Smooth muscle cell (in vitro differentiated cells): ENCODE data around the gene GATAD1. TPM values are rescaled to one million over a fixed set of nuclear protein-coding genes. Genes with fewer than 3 reads are reported as not detected.
"Not testable (repeated sequence)": the region's sequence is repeated elsewhere in the genome, so short reads cannot be mapped to it uniquely, and the experiment has no call there.

Experiments used
- DNase-seq: peaks from one replicate; lab custom pipeline; 2025; ENCODE audit not compliant: unreplicated experiment; lab: John Stamatoyannopoulos, UW
- H2AFZ ChIP-seq: fragments of 200-600 bp; sonication (generic); 2 replicates; pipeline ENCODE4 v1.6.0; 2016; ENCODE audit warnings: antibody characterized with exemption, low read depth, mild to moderate bottlenecking
- H3F3A ChIP-seq: fragments of 200-600 bp; sonication (generic); 2 replicates; pipeline ENCODE4 v1.6.0; 2017; ENCODE audit warnings: antibody characterized with exemption, low read depth
- H3K27ac ChIP-seq: fragments of 200-600 bp; sonication (generic); 2 replicates; pipeline ENCODE4 v1.5.1; 2016; ENCODE audit warnings: low read depth, mild to moderate bottlenecking
- H3K27me3 ChIP-seq: fragments of 200-600 bp; sonication (generic); 2 replicates; pipeline ENCODE4 v1.6.1; 2016; ENCODE audit warnings: low read depth, mild to moderate bottlenecking
- H3K36me3 ChIP-seq: fragments of 200-600 bp; sonication (generic); 2 replicates; pipeline ENCODE4 v1.5.1; 2016; ENCODE audit warnings: low read depth
- H3K4me1 ChIP-seq: fragments of 200-600 bp; sonication (generic); 2 replicates; pipeline ENCODE4 v1.5.1; 2016; ENCODE audit warnings: low read depth
- H3K4me2 ChIP-seq: fragments of 200-600 bp; sonication (generic); 2 replicates; pipeline ENCODE4 v1.6.0; 2016; ENCODE audit warnings: mild to moderate bottlenecking
- H3K4me3 ChIP-seq: fragments of 200-600 bp; sonication (generic); 2 replicates; pipeline ENCODE4 v1.5.1; 2016; ENCODE audit warnings: mild to moderate bottlenecking
- H3K79me2 ChIP-seq: fragments of 200-600 bp; sonication (generic); 2 replicates; pipeline ENCODE4 v1.6.0; 2016; ENCODE audit warnings: low read depth, mild to moderate bottlenecking
- H3K9ac ChIP-seq: fragments of 200-600 bp; sonication (generic); 2 replicates; pipeline ENCODE4 v1.6.0; 2016; ENCODE audit warnings: low read depth
- H3K9me3 ChIP-seq: fragments of 200-600 bp; sonication (generic); replicated peaks from 2 replicates; pipeline ENCODE4 v1.5.1; 2016; ENCODE audit warnings: low read depth
- H4K20me1 ChIP-seq: fragments of 200-600 bp; sonication (generic); 2 replicates; pipeline ENCODE4 v1.6.0; 2016; ENCODE audit warnings: low read depth
- WGBS: methylation state at CpG from one replicate; pipeline ENCODE4 v1.1.7; 2016; ENCODE audit warnings: low lambda C conversion rate; 5-methylcytosine and 5-hydroxymethylcytosine counted together
- polyA plus RNA-seq: library from polyadenylated mRNA; unstranded; fragments of >200 nt; fragmentation: Nextera tagmentation; extraction: Ambion mirVana; gene quantifications from 2 replicates; pipeline ENCODE4 v1.2.1, GENCODE V29; 2016
- total RNA-seq: library from RNA; depleted of rRNA; stranded (reverse); fragments of >200 nt; gene quantifications from 2 replicates; pipeline ENCODE4 v1.2.3, GENCODE V29; 2014
- TF ChIP-seq, protein P1 (sequence below): fragments of 200-600 bp; sonication (generic); IDR thresholded peaks from 2 replicates; pipeline ENCODE4 v1.5.1; 2017; ENCODE audit warnings: borderline replicate concordance, mild to moderate bottlenecking, antibody characterized with exemption; ENCODE audit not compliant: insufficient read depth, poor library complexity, severe bottlenecking

Gene GATAD1
- total and polyA plus RNA-seq, 2 experiments from 2014 or later = 20.7 to 21.8 TPM

DNA sequence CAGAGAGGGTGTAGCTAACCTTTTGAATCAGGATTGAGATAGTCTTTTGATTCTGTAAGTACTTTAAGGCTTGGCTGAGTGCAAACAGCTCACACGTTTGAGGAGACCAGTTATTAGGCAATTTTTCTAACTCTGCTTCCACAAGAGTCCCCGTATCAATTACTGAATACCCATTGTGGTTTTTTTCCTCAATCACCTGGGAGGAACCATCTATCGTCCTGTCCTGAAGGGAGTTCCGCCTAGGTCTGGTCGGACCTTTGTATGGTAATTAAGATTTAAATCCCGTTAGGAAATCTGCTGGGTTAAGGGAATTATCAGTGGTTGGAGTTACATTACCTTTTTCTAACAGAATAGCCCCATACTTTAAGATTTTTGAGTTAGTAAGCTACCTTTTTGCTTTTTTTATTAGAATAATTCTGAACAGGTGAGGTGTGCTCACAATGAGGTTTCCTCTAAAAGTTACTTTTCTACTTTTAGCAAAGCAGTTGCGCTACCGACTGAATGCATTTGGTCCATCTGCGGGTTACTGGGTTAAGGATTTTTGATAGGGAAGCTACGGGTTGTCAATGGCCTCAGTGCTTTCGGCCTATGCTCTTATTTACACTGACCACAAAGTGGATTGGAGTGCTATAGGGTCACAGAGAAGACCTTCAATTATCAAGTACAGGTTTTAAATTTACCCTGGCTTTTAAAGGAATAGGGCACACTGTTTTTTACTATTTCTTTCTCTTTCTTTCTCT lies 28.7 kb downstream of the GATAD1 start:
- not testable (repeated sequence) for H3K4me2 ChIP-seq, H4K20me1 ChIP-seq, DNase-seq, H3K4me1 ChIP-seq, H3K9ac ChIP-seq, H3K27me3 ChIP-seq, H3K9me3 ChIP-seq, H3K4me3 ChIP-seq, H3F3A ChIP-seq, H2AFZ ChIP-seq, H3K36me3 ChIP-seq, H3K27ac ChIP-seq, H3K79me2 ChIP-seq
- 87% methylated on average over 11 of the region's 11 CpGs for WGBS

DNA sequence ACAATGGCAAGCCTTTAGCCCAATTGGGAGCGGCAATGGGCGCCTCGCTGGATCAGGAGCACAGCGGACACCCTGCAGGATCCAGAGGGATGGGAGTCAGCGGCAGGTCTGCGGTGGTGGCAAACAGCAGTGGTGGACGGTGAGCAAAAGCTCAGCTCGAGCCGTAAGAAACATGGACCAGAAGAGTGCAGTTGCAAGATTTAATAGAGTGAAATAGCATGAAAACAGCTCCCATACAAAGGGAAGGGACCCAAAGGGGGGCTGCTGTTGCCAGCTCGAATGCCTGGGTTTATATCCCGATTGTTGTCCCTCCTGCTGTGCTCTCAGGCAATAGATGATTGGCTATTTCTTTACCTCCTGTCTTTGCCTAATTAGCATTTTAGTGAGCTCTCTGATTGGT lies 30.4 kb downstream of the GATAD1 start, which contains the start of gene ERVW-1:
ERVW-1 (minus strand) TSS at position 266 of the 400 bp plus-strand sequence. CDS start 7,565 bp downstream, outside the sequence.
- not testable (repeated sequence) for H3K79me2 ChIP-seq, H3K9ac ChIP-seq, H3K36me3 ChIP-seq, H3K27ac ChIP-seq, H3K27me3 ChIP-seq, DNase-seq, H2AFZ ChIP-seq, H3K4me2 ChIP-seq, H3K4me3 ChIP-seq, H3K9me3 ChIP-seq, H4K20me1 ChIP-seq, H3F3A ChIP-seq, H3K4me1 ChIP-seq
- WGBS = 92% methylated on average over 11 of the region's 11 CpGs

DNA sequence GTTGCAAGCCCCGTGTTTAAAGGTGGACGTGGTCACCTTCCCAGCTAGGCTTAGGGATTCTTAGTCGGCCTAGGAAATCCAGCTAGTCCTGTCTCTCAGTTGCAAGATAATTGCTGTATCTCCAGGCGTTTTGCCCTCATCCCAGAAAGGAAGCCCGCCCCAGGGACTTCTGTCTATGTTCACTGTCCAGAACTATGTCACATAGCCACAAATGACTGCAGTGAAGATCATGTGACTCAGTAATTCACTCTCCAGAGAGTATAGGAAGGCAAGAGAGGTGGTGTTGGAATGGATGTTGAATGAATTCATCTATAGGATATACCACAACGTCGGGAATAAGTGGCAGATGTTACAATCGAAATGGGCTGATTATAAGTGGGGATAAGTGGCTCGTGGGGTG lies 30.8 kb downstream of the GATAD1 start:
- TF ChIP-seq, protein P1, sequence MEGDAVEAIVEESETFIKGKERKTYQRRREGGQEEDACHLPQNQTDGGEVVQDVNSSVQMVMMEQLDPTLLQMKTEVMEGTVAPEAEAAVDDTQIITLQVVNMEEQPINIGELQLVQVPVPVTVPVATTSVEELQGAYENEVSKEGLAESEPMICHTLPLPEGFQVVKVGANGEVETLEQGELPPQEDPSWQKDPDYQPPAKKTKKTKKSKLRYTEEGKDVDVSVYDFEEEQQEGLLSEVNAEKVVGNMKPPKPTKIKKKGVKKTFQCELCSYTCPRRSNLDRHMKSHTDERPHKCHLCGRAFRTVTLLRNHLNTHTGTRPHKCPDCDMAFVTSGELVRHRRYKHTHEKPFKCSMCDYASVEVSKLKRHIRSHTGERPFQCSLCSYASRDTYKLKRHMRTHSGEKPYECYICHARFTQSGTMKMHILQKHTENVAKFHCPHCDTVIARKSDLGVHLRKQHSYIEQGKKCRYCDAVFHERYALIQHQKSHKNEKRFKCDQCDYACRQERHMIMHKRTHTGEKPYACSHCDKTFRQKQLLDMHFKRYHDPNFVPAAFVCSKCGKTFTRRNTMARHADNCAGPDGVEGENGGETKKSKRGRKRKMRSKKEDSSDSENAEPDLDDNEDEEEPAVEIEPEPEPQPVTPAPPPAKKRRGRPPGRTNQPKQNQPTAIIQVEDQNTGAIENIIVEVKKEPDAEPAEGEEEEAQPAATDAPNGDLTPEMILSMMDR = no peak
- WGBS = 82% methylated on average over 9 of the region's 9 CpGs

DNA sequence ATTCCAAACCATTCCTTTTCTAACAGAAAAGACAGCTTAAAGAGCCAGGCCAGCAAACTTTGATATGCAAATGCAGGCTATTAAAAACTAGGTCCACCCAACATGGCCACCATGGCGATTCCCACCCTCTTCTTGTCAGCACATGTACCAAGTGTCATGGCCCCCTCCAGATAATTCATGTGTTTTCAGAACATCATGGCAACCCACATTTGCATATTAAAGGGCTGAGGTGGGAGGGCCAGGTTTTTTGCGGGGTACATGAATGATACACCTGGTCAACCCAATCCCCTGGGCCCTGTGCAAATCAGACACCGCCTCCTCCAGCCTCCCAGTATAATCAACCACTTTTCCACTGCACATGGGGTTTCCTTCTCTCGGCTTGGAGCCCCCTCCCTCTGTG lies 31.4 kb downstream of the GATAD1 start:
- H3K9ac ChIP-seq = no peak overlapping the region
- TF ChIP-seq, protein P1 = no peak
- no peak overlapping the region for H3K4me2 ChIP-seq
- no peak for DNase-seq
- no peaks in the 10 kb centered on the region for H3K36me3 ChIP-seq
- 96% methylated on average over 4 of the region's 4 CpGs for WGBS
- H3K4me3 ChIP-seq = no peak overlapping the region
- no peak overlapping the region for H2AFZ ChIP-seq
- H3K9me3 ChIP-seq = no peaks in the 10 kb centered on the region
- H3F3A ChIP-seq = no peaks in the 10 kb centered on the region
- H3K27ac ChIP-seq = no peak overlapping the region
- H3K79me2 ChIP-seq = no peaks in the 10 kb centered on the region
- no peaks in the 10 kb centered on the region for H3K4me1 ChIP-seq
- H3K27me3 ChIP-seq = no peaks in the 10 kb centered on the region
- H4K20me1 ChIP-seq = no peaks in the 10 kb centered on the region

More for the DNA sequence above, 30.8 kb downstream of the GATAD1 start:
- Histone ChIP-seq H2AFZ (no peak overlapping the region), H3K27me3 (no peaks in the 10 kb centered on the region), H3F3A (no peaks in the 10 kb centered on the region), H3K27ac (no peak overlapping the region), H3K4me1 (no peaks in the 10 kb centered on the region), H3K79me2 (no peaks in the 10 kb centered on the region), H3K9me3 (no peaks in the 10 kb centered on the region), H4K20me1 (no peaks in the 10 kb centered on the region), H3K4me2 (no peak overlapping the region), H3K36me3 (no peaks in the 10 kb centered on the region), H3K4me3 (no peak overlapping the region), H3K9ac (no peak overlapping the region)
- no peak for DNase-seq

DNA sequence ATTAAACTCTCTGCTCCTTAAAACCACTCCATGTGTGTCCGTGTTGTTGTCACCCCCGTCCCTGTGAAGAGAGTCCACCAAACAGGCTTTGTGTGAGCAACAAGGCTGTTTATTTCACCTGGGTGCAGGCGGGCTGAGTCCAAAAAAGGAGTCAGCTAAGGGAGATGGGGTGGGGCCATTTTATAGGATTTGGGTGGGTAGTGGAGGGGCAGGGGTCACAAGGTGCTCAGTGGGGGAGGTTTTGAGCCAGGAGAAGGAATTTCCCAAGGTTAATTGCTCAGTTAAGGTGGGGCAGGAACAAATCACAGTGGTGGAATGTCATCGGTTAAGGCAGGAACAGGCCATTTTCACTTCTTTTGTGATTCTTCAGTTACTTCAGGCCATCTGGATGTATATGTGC lies 31.9 kb downstream of the GATAD1 start:
- H3K27ac ChIP-seq, H2AFZ ChIP-seq, H3F3A ChIP-seq, H4K20me1 ChIP-seq, DNase-seq, H3K9ac ChIP-seq, H3K9me3 ChIP-seq, H3K4me3 ChIP-seq, H3K4me2 ChIP-seq, H3K27me3 ChIP-seq, H3K36me3 ChIP-seq, H3K4me1 ChIP-seq, H3K79me2 ChIP-seq: not testable (repeated sequence)
- WGBS = 83% methylated on average over 4 of the region's 4 CpGs

DNA sequence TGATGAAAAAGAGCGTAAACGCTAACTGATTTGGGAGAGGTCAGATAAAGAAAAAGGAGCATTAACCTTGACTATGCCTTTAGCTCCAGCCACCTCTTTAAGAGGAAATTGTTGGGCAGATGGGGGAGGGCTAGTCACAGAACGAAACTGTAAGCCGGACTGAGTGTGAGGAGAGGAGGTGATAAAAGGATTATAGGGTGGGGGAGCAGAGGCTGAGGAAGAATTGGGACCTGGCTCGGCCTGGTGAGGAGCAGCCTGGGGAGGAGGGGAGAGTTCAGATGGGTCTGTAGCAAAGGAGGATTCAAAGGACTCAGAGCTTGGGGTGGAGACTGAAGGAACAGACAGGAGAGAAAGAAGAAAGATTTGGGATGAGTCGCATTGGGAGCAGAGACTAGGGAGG lies 36.3 kb downstream of the GATAD1 start:
- not testable (repeated sequence) for H2AFZ ChIP-seq, H3K4me1 ChIP-seq, H3K9ac ChIP-seq, H3K4me3 ChIP-seq, H4K20me1 ChIP-seq, H3F3A ChIP-seq, DNase-seq, H3K79me2 ChIP-seq, H3K4me2 ChIP-seq, H3K9me3 ChIP-seq, H3K27ac ChIP-seq, H3K27me3 ChIP-seq, H3K36me3 ChIP-seq
- WGBS = 56% methylated on average over 6 of the region's 6 CpGs

DNA sequence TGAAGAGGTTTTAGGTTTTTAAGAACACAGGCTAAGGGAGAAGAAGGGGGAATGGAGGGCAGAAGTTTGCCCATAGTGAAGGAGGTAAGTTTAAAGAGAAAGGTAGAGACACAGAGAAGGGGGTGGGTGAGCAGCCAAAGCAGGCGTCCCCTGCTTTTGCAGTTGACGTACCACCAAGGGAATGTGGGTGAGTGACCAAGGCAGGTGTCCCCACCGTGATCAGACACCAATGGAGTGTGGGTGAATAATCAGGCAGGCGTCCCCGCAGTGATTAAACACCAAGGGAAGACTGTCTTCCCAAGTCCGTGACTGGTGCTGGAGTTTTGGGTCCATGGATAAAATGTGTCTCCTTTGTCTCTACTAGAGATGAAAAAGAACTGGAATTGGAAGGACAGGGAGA lies 36.9 kb downstream of the GATAD1 start:
- not testable (repeated sequence) for H3F3A ChIP-seq, H3K4me2 ChIP-seq, H3K9ac ChIP-seq, H4K20me1 ChIP-seq, H3K79me2 ChIP-seq, H3K27ac ChIP-seq, H3K36me3 ChIP-seq, H2AFZ ChIP-seq, H3K9me3 ChIP-seq, DNase-seq, H3K27me3 ChIP-seq, H3K4me3 ChIP-seq, H3K4me1 ChIP-seq
- 97% methylated on average over 6 of the region's 6 CpGs for WGBS
